Ishikawa (cell line): ENCODE data around the gene GDF10.

Experiments used
- CEBPB ChIP-seq: IDR thresholded peaks from 2 replicates; pipeline ENCODE4 v1.6.1; 2012
- CREB1 ChIP-seq: IDR thresholded peaks from 2 replicates; pipeline ENCODE4 v1.6.1; 2012; ENCODE audit warnings: low read depth
- EGR1 ChIP-seq: IDR thresholded peaks from 2 replicates; pipeline ENCODE4 v1.6.1; 2012
- EP300 ChIP-seq: IDR thresholded peaks from 2 replicates; pipeline ENCODE4 v1.6.1; 2012; ENCODE audit warnings: borderline replicate concordance
- FOXM1 ChIP-seq: IDR thresholded peaks from 2 replicates; pipeline ENCODE4 v1.6.1; 2012; ENCODE audit warnings: low read depth, borderline replicate concordance
- MAX ChIP-seq: IDR thresholded peaks from 2 replicates; pipeline ENCODE4 v1.6.1; 2012
- NFIC ChIP-seq: IDR thresholded peaks from 2 replicates; pipeline ENCODE4 v1.6.1; 2012
- RAD21 ChIP-seq: IDR thresholded peaks from 2 replicates; pipeline ENCODE4 v1.6.1; 2012; ENCODE audit warnings: low read depth
- REST ChIP-seq: IDR thresholded peaks from 2 replicates; pipeline ENCODE4 v1.6.1; 2012; ENCODE audit warnings: low read depth, mild to moderate bottlenecking
- TAF1 ChIP-seq: IDR thresholded peaks from 2 replicates; pipeline ENCODE4 v1.6.1; 2012; ENCODE audit warnings: low read depth, mild to moderate bottlenecking
- TCF12 ChIP-seq: IDR thresholded peaks from 2 replicates; pipeline ENCODE4 v1.6.1; 2012; ENCODE audit warnings: low read depth
- TEAD4 ChIP-seq: IDR thresholded peaks from 2 replicates; pipeline ENCODE4 v1.6.1; 2012
- USF1 ChIP-seq: IDR thresholded peaks from 2 replicates; pipeline ENCODE4 v1.6.1; 2012
- YY1 ChIP-seq: IDR thresholded peaks from 2 replicates; pipeline ENCODE4 v1.6.1; 2012; ENCODE audit warnings: low read depth
- ZBTB7A ChIP-seq: IDR thresholded peaks from 2 replicates; pipeline ENCODE4 v1.6.1; 2012; ENCODE audit warnings: low read depth

GDF10 gene

GRCh38 chr10:47311193-47311931 is 11.4 kb downstream of the GDF10 start:
- TF ChIP-seq CREB1 (no peak), TCF12 (no peak), EP300 (no peak), TAF1 (no peak), RAD21 (no peak), USF1 (no peak)

- TF ChIP-seq CEBPB (no peak), MAX (peak; percentile 29; the same call in 1 of the 2 replicates), EP300 (no peak), EGR1 (no peak), TEAD4 (no peak), TCF12 (no peak), REST (no peak), CREB1 (no peak), YY1 (no peak), USF1 (no peak), ZBTB7A (peak; percentile 54; the same call in 1 of the 2 replicates), RAD21 (peak; percentile 96)
Measured at GRCh38 chr10:47311932-47312662, 12.1 kb downstream of the GDF10 start.

- TF ChIP-seq ZBTB7A (no peak), MAX (no peak), FOXM1 (no peak), TEAD4 (no peak), TAF1 (no peak), CREB1 (no peak), REST (no peak), USF1 (no peak), TCF12 (no peak), EP300 (no peak), CEBPB (no peak), NFIC (no peak), EGR1 (no peak), RAD21 (no peak)
Measured at GRCh38 chr10:47312663-47312995, 12.6 kb downstream of the GDF10 start.

- TF ChIP-seq FOXM1 (no peak), ZBTB7A (no peak), EGR1 (no peak), REST (no peak), TAF1 (no peak), MAX (no peak), CREB1 (no peak), CEBPB (no peak), USF1 (no peak), YY1 (no peak), NFIC (no peak), EP300 (no peak), RAD21 (no peak), TCF12 (no peak), TEAD4 (no peak)
Measured at GRCh38 chr10:47314416-47314970, 14.5 kb downstream of the GDF10 start.
